SIG-M5 (cell line): ENCODE results near the gene SLC66A2.
"Not testable (repeated sequence)": the region's sequence is repeated elsewhere in the genome, so short reads cannot be mapped to it uniquely, and the experiment has no call there.

Experiments
- DNase-seq: peaks from one replicate; lab custom pipeline; 2025; lab: John Stamatoyannopoulos, UW

Gene SLC66A2

DNA sequence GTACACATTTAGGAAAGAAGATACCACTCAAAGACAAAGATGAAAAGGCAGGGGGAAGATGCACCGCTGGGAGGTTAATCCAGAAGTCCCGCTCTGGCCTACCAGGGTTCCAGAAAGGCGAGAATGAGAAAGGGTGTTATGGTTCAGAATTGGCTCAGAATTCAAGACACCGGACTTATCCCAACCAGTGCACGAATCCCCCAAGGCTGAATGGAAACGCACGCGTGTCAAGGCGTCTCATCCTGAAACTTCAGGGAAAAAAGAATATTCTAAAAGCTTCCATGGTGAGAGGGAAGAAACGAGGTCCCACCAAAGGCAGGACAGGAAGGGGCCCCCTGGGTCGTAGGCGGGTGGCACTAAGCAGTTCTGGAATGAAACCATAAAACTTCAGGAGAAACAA lies 71.9 kb downstream of the SLC66A2 start:
- DNase-seq, result no peak

DNA sequence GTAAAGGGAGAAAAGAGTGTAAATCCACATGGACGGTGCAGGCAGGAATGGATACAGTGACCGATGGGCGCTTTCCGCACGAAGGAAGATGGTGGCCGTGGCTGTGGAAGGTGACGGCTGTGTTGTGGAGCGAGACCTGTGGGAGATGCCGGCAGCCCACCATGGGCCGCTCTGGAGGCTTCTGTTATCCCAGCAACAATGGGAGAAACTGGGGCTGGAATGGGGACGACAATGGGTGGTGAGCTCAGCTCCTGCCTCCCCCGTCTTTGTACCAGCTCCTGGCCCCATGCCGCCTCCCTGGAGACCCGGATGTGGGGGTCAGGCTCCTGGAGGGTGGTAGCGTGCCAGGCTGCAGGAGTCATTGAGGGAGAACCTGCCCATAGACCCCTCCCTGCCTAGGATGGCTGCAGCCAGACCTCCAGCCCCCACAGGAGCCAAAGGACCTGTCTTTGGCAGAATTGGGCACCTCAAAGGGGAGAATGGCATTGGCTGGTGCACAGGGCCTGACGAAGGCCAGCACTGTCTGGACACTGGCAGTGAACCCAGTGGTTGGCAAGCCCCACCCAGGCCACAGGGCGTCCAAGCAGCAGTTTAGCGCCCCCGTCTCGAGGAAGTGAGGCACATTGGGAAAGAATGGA lies 72.6 kb downstream of the SLC66A2 start:
- DNase-seq, result no peak

DNA sequence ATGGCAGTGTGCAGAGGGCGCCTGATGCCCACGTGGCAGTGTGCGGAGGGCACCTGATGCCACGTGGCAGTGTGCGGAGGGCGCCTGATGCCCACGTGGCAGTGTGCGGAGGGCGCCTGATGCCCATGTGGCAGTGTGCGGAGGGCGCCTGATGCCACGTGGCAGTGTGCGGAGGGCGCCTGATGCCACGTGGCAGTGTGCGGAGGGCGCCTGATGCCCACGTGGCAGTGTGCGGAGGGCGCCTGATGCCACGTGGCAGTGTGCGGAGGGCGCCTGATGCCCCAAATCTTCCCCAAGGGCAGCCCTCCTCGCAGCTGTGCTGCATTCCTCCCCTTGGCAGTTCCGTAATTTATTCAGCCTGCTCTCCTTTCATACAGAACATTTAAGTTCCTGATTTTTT lies 73.2 kb downstream of the SLC66A2 start:
- DNase-seq, result not testable (repeated sequence)

DNA sequence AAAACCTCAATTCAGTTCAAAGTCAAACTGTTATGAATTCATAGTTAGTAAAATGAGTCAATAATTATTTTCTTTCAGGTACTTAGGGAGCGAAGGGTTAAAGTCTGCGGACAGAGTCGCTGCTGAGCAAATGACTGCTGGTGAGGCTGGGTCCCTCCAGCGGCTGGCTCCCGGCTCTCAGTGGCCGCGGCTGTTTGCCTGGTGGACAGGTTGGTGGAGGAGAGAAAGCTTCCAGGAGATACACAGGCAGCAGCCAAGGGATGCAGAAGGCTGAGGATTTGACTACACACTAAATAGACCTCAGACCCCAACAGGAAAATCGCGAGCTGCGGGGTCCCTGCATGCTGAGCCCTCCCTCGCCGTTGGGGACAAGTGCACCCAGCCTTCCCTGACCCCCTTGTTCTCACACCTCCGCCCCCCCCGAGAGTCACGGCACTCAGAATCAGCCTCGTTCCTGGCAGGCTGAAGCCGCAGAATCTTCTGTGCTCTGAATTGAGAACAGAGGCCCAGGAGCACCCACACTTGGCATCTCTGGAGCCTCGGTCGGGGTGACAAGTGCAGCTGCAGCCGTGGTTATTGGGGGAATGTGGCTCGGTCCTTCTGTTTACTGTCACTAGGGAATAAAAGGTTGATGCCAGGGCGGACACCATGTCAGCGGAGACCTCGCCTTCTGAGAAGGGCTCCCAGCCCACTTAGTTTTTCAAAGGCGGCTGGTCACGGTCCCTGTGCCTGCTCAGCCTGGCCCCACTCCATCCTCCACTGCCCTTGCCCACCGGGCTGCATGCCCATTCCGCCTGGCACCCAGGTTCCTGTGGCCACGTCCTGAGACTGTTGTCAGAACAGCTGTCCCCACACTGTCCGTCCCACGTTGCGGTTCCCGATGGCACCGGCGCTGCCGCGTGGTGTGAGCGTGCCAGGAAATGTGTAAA lies 74.0 kb downstream of the SLC66A2 start:
- DNase-seq, result no peak

GRCh38 chr18:79876497-79876896 lies 75.0 kb downstream of the SLC66A2 start:
- no peak for DNase-seq

DNA sequence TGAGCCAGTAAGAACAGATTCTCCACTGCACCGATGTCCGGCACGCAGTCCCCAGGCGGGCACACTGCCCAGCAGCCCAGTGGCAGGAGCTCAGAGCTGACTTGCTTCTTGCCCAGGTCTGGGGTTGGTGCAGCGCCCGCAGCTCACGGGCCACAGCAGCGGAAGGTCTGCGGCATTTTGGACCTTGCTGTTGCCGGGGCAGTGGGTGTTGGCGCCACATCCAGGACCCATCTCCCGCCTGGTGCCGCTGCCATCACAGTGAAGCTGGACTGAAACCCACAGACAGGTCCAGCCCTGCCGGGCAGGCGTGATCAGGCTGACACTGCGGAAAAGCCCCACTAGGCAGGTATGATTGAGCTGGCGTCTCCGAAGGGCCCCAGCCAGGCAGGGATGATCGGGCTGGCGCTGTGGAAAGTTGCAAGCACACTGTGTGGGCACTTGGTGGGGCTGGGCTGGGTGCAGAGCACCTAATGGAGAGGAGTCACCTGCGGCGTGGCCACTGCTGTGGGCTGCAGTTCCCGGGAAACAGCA lies 75.5 kb downstream of the SLC66A2 start:
- DNase-seq, result no peak

DNA sequence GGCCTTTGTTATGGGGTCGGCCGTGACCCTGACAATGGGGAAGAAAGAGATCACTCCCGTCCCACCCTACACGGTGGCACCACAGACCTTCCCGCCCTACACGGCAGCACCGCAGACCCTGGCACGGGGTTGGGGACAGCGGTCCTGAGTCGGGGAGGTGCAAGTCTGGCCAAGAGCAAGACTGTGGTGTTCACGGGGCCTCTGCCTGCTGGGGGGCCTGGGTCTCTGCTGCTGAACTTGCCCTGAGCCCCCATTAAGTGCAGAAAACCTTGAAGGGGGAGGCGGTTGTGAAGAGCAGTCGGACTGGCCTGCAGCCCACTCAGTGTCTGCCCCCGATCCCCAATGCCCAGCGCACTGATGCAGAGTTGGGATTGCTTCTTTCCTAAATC lies 75.9 kb downstream of the SLC66A2 start:
- DNase-seq, result no peak

DNA sequence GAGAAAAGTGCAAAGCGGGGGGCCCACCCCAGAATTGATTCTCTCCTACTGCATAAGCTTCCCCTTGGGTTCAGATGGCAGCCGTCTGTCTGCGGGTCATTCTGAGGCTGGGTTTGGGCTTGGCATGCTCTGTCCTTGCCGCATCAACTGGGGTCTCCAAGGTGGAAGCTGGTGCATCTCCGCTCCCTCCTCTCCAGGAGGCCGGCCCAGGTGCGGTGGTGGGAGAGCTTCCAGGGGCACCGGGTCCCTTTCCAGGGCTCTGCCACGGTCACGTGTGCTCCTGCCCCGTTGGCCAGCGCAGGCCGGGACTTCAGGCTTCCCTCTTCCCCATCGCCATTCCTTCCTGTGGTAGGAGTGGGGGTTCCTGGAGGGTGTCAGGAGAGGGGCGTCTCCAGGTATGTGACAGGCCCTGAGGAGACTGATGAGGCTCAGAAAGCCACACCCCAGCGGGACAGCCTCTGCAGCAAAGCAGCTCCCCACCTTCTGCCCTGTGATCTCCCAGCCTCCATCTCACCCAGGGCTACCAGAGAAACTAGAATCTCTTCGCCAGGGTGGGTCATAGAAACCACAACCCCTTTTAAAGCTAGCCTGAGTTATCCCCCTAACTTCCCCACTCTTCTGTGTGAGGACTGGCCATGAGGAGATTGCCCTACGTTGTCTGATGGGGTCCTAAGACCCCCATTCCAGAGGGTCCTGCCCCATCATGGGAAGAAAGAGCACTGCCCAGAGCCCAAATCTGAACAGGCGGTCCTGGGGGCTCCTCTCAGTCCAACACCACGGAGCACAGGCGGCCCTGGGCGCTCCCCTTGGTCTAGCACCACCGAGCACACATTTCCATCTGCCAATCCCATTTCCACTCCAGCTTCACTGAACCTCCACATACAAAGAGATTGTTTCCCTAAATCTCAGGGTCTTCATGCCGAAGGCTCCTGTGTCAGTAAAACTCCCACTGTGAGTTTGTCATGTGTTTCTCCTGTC lies 76.6 kb downstream of the SLC66A2 start:
- no peak for DNase-seq

GRCh38 chr18:79873449-79874110 lies 77.9 kb downstream of the SLC66A2 start:
- DNase-seq, result no peak

- DNase-seq, result no peak
Measured at GRCh38 chr18:79872527-79873444, 78.7 kb downstream of the SLC66A2 start.

DNA sequence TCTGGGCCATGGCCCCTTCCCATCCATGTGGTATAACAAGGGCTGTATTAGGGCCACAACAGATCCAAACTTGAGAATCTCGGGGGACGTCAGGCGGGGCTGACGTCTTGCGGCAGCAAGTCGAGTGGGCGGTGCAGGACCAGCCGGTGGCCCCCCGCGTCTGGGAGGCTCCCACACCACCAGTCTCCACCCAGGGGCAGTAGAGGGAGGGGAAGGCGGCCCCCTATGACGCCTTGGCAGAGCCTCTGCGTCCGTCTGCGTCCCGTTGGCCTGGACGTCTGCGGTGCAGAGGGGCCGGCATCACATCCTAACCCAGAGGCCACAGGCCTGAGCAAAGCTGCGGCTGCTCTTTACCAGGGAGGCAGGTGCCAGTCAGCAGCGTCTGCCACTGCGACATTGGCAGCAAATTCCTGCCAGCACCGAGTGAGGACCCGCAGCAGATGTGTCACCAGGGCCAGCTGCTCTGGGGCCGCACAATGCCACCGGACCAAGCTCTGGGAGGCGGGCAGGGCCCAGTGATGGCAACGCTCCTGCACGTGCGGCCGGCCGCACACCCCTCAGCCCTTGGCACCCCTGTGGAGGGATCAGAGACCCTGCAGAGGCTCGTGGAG lies 79.9 kb downstream of the SLC66A2 start:
- DNase-seq, result no peak

GRCh38 chr18:79871026-79871390 lies 80.4 kb downstream of the SLC66A2 start:
- no peak for DNase-seq

GRCh38 chr18:79870301-79871025 lies 81.0 kb downstream of the SLC66A2 start:
- no peak for DNase-seq

DNA sequence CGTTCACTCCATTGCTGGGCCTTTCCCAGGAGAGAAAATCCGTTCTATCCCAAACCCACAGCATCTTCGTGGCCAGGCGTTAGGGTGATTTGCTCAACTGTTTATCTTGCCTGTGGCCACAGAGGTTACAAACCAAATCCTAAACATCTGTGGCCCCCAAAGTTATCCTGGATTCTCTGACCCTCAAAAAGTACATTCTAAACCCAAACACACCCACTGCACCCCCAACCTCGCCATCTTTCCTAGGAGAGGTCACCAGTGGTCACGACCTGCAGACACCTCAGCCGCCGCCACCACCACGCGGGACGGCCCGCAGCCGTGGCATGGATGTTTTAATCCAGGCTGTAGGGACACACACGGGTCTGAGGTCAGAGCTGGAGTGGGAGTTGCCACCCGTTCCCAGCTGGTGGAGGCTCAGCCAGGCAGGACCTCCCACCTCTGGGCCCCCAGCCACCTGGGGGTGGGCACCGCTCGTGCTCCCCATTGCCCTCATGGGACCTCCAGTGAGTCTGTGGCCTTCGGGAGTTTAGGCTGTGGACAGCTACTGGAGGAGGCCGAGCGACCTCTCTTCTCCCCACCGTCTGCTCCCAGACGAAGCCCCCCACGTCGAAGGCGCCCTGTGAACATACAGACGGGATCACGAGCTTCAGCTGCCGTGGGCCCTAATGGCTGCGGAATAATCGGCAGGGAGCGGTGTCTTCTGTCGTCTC lies 81.7 kb downstream of the SLC66A2 start:
- no peak for DNase-seq

DNA sequence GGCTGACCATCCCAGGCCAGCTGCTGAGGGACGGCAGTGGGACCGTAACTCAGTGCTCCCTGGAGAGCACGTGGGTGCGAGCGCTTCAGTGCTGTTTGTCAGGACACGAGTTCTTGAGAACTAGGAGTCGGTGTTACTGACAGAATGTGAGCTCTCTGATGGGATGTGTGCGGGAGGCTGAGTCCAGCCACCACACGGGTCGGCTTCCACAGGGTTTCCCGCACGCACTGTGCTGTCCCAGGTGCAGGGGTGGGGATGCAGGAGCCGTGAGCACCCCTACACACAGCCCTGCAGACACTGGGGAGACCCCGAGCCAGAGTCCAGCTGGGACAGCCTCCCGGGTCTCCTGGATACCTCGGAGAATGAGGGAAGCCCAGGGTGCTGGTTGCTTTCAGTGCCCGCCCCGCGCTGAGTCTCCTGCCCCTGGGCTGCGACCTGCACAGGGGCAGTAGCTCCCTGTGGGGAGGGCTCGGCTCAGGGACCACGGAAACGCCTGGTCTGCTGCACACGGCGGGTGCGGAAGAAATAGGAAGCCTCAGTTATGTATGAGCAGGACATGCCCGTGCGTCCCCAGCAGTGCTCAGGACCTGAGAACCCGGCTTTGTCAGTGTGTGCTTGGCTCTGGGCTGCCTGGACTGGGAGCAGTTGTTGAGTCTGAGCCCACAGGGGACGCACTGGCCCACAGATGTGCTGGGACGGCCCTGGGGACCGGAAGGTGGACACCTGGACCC lies 82.5 kb downstream of the SLC66A2 start:
- no peak for DNase-seq

GRCh38 chr18:79868168-79868784 lies 83.2 kb downstream of the SLC66A2 start:
- DNase-seq, result no peak

GRCh38 chr18:79867666-79868065 lies 83.8 kb downstream of the SLC66A2 start:
- DNase-seq, result no peak
